SK-N-SH treated with all-trans-retinoic acid at 6 μM for 48 hours (cell line): ENCODE results near the gene EIF5A.

ENCODE experiments used
- BACH2 ChIP-seq: fragments of 250-450 bp; sonication (Bioruptor Pico); IDR thresholded peaks from 2 replicates; pipeline ENCODE4 v1.9.0; 2021; ENCODE audit warnings: mild to moderate bottlenecking, borderline replicate concordance
- POU6F1 ChIP-seq: fragments of 250-450 bp; sonication (Bioruptor Pico); IDR thresholded peaks from 2 replicates; pipeline ENCODE4 v1.8.0; 2021; ENCODE audit warnings: low read depth, mild to moderate bottlenecking, moderate library complexity, borderline replicate concordance

The EIF5A gene

GRCh38 chr17:7361906-7362305 is 54.5 kb downstream of the EIF5A start (continued):
- TF ChIP-seq BACH2 (no peak), POU6F1 (CRISPR knock-in tag) (no peak)
